B cell (primary cell): ENCODE measurements around the gene ABCA4. TPM values are rescaled to one million over a fixed set of nuclear protein-coding genes. Genes with fewer than 3 reads are reported as not detected.

Experiments
- ATAC-seq: fragments of 200-7000 bp; cut with Tn5 transposase; one replicate; pipeline ENCODE4 v1.10.0; 2021; ENCODE audit warnings: low read depth, mild to moderate bottlenecking, moderate number of reproducible peaks, moderate library complexity
- CTCF ChIA-PET: fragments of 350-600 bp; sonication (Branson Sonifier 250); formaldehyde crosslinking; loops from one replicate; lab custom pipeline; 2021; ENCODE audit warnings: antibody characterized with exemption, inconsistent platforms; lab: Charles Lee
- POLR2A ChIA-PET: fragments of 350-600 bp; sonication (Branson Sonifier 250); formaldehyde crosslinking; loops from one replicate; lab custom pipeline; 2021; ENCODE audit warnings: antibody characterized with exemption; lab: Charles Lee
- DNase-seq: peaks from one replicate; pipeline ENCODE4 v3.0.0; 2013
- H2AFZ ChIP-seq: 2 replicates; pipeline ENCODE4 v1.6.1; 2012; ENCODE audit warnings: mild to moderate bottlenecking, low read depth, low read length; ENCODE audit not compliant: insufficient read depth, poor library complexity, severe bottlenecking
- H3K27ac ChIP-seq, 2 donors: 1 replicate in 1 of 2; 2 replicates in 1 of 2; pipeline ENCODE4 v1.5.1; 2012 to 2013; ENCODE audit warnings: low read length in 2 of 2, mild to moderate bottlenecking in 2 of 2, moderate library complexity in 1 of 2
- H3K27me3 ChIP-seq, 4 experiments: fragments of 200-600 bp in 1 of 4; sonication (generic) in 1 of 4; replicated peaks in 1 of 4; 1 replicate in 2 of 4; 2 replicates in 2 of 4; pipeline versions ENCODE4 v1.6.1 to v1.7.0; 2013 to 2016; ENCODE audit warnings: low read length in 3 of 4, mild to moderate bottlenecking in 2 of 4, mixed read lengths in 1 of 4, moderate library complexity in 1 of 4; ENCODE audit not compliant: insufficient read depth in 4 of 4, control insufficient read depth in 3 of 4; ENCODE audit errors: control extremely low read depth in 1 of 4
- H3K36me3 ChIP-seq, 2 experiments: replicated peaks in 1 of 2; 1 replicate in 1 of 2; 2 replicates in 1 of 2; pipeline versions ENCODE4 v1.6.1 to v1.7.1; 2013; ENCODE audit warnings: low read length in 1 of 2; ENCODE audit not compliant: insufficient read depth in 2 of 2, control insufficient read depth in 1 of 2; ENCODE audit errors: control extremely low read depth in 1 of 2, extremely low read depth in 1 of 2
- H3K4me1 ChIP-seq, 2 donors: fragments of 200-600 bp in 1 of 2; sonication (generic) in 1 of 2; 1 replicate in 1 of 2; 2 replicates in 1 of 2; pipeline versions ENCODE4 v1.5.1 to v1.6.1; 2013 to 2017; ENCODE audit warnings: low read length in 2 of 2; ENCODE audit not compliant: control insufficient read depth in 2 of 2, insufficient read depth in 2 of 2
- H3K4me2 ChIP-seq: replicated peaks from 2 replicates; pipeline ENCODE3; 2012; ENCODE audit warnings: mild to moderate bottlenecking, low read depth, low read length; ENCODE audit not compliant: poor library complexity, severe bottlenecking
- H3K4me3 ChIP-seq, 5 experiments: fragments of 200-600 bp in 1 of 5; sonication (generic) in 1 of 5; 1 replicate in 3 of 5; 2 replicates in 2 of 5; pipeline versions ENCODE4 v1.5.1 to v1.7.0; 2011 to 2016; ENCODE audit warnings: low read length in 4 of 5, mild to moderate bottlenecking in 4 of 5, low read depth in 2 of 5, control low read depth in 1 of 5, moderate library complexity in 1 of 5; ENCODE audit not compliant: insufficient read depth in 1 of 5; ENCODE audit errors: control extremely low read depth in 1 of 5, extremely low read depth in 1 of 5
- H3K79me2 ChIP-seq: fragments of 200-600 bp; sonication (generic); one replicate; pipeline ENCODE4 v1.6.0; 2016; ENCODE audit warnings: low read length; ENCODE audit not compliant: control insufficient read depth, insufficient read depth
- H3K9ac ChIP-seq: fragments of 200-600 bp; sonication (generic); 2 replicates; pipeline ENCODE4 v1.6.1; 2017; ENCODE audit warnings: mild to moderate bottlenecking, low read length, moderate library complexity
- H3K9me3 ChIP-seq, 3 donors: one replicate each; pipeline versions ENCODE4 v1.6.1 to v1.7.1; 2013; ENCODE audit warnings: low read length in 2 of 3; ENCODE audit not compliant: control insufficient read depth in 2 of 3, insufficient read depth in 1 of 3; ENCODE audit errors: control extremely low read depth in 1 of 3
- H4K20me1 ChIP-seq: 2 replicates; pipeline ENCODE4 v1.6.0; 2012; ENCODE audit warnings: mild to moderate bottlenecking, low read length; ENCODE audit not compliant: insufficient read depth, control insufficient read depth, poor library complexity, severe bottlenecking
- H3K27ac Mint-ChIP-seq: one replicate; pipeline ENCODE4 v1.8.0; 2021; ENCODE audit warnings: mixed read lengths
- H3K27me3 Mint-ChIP-seq: one replicate; pipeline ENCODE4 v1.8.0; 2021; ENCODE audit warnings: mixed read lengths
- H3K4me1 Mint-ChIP-seq: one replicate; pipeline ENCODE4 v1.8.0; 2021; ENCODE audit warnings: mixed read lengths
- H3K4me3 Mint-ChIP-seq: one replicate; pipeline ENCODE4 v1.8.0; 2021; ENCODE audit warnings: mixed read lengths
- H3K9me3 Mint-ChIP-seq: one replicate; pipeline ENCODE4 v1.8.0; 2022; ENCODE audit warnings: mixed read lengths; ENCODE audit not compliant: insufficient read depth
- CTCF ChIP-seq: fragments of 200-600 bp; IDR thresholded peaks from one replicate; pipeline ENCODE4 v1.8.0; 2022; ENCODE audit warnings: antibody characterized with exemption, mild to moderate bottlenecking
- EZH2 ChIP-seq: IDR thresholded peaks from 2 replicates; pipeline ENCODE4 v1.6.1; 2012; ENCODE audit warnings: borderline replicate concordance, low read depth, mild to moderate bottlenecking, moderate library complexity, low read length; ENCODE audit not compliant: insufficient read depth, poor library complexity, severe bottlenecking
- WGBS: methylation state at CpG from one replicate; pipeline ENCODE4 v1.1.5; 2013; ENCODE audit warnings: missing lambda C conversion rate; ENCODE audit not compliant: insufficient coverage; 5-methylcytosine and 5-hydroxymethylcytosine counted together
- intact Hi-C: fragments of 100-400 bp; cut with micrococcal nuclease; formaldehyde crosslinking; loops from one replicate; pipeline ENCODE4 v1.10.0; 2022
- polyA plus RNA-seq: library from polyadenylated mRNA; depleted of rRNA; stranded (reverse); fragments of >200 nt; gene quantifications from 2 replicates; pipeline ENCODE4 v1.2.3, GENCODE V29; 2012
- total RNA-seq, 2 donors: library from RNA; stranded (reverse); fragments of 120-200 nt in 1 of 2; gene quantifications; 1 replicate in 1 of 2; 2 replicates in 1 of 2; pipeline versions ENCODE4 v1.2.3 to v1.2.4, GENCODE V29; 2013 to 2022

ABCA4 gene
- total and polyA plus RNA-seq, 2 donors (not counting 1 experiment from before 2014, with no cell fraction given) = not detected

DNA sequence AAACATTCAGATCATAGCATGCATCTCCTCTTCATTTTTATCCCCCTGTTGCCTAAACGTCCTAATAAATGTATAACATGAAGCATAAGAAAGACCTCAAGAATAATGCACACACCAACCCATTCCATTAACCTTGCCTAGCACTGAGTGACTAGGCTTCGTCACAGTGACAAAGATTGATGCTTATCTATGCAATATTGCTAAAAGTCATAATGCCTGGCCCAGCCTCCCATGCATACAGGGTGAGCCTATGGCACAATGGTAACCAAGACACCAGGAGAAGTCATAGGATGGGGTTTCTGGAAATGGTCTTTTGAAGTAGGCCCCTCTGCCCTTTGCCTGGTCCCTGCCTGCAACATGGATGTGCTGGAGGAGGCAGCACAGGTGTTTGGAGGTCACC lies 33.8 kb downstream of the ABCA4 start:
- Histone ChIP-seq H3K4me1 (no peaks in the 10 kb centered on the region), H4K20me1 (no peaks in the 10 kb centered on the region), H3K9ac (no peak overlapping the region), H3K9me3 (no peaks in the 10 kb centered on the region), H3K27ac (no peak overlapping the region), H3K4me2 (no peak overlapping the region), H3K36me3 (no peaks in the 10 kb centered on the region), H2AFZ (no peak overlapping the region), H3K27me3 (peaks cover 0 to 13% (median 4%) of the 10 kb centered on the region in 4 experiments), H3K79me2 (no peaks in the 10 kb centered on the region), H3K4me3 (no peak overlapping the region)
- no peak overlapping the region for H3K27ac Mint-ChIP-seq
- no peak overlapping the region for H3K4me3 Mint-ChIP-seq
- H3K27me3 Mint-ChIP-seq = peaks cover 29% of the 10 kb centered on the region
- WGBS = 100% methylated on average over 1 of the region's 2 CpGs
- peaks cover 2% of the 10 kb centered on the region for H3K4me1 Mint-ChIP-seq
- DNase-seq (no peak), ATAC-seq (no peak)
- intact Hi-C loops = no loop called here
- CTCF ChIA-PET = no interaction called here
- no peak for TF ChIP-seq CTCF
- TF ChIP-seq EZH2 = no peak
- H3K9me3 Mint-ChIP-seq = no peaks in the 10 kb centered on the region
- POLR2A ChIA-PET = no interaction called here

DNA sequence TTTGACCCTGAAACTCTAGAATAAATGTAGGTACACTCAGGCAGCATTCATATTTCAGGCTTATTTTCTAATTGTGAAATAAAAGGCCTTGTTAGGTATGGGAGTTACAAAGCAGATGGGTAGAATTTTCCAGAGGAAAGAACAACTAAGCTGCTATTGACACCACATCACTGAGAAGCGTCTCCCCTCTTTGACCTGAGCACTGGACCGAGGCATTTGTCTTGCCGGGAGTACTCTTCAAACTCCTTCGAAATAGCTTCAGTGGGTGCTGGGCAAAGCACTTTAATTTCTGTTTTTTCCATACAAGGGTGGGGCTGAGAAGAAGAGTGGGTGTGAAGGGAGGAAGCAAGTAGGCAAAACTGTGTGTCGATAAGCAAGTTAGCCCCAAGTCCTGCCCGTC lies 36.4 kb downstream of the ABCA4 start:
- TF ChIP-seq CTCF = no peak
- no peak for TF ChIP-seq EZH2
- no peak for DNase-seq
- Mint-ChIP-seq H3K4me1 (no peaks in the 10 kb centered on the region), H3K27ac (no peak overlapping the region), H3K4me3 (no peak overlapping the region), H3K27me3 (peaks cover 16% of the 10 kb centered on the region), H3K9me3 (no peaks in the 10 kb centered on the region)
- Histone ChIP-seq H3K9ac (no peak overlapping the region), H3K4me1 (no peaks in the 10 kb centered on the region), H3K27ac (no peak overlapping the region), H2AFZ (no peak overlapping the region), H3K4me3 (no peak overlapping the region), H3K9me3 (no peaks in the 10 kb centered on the region), H3K79me2 (no peaks in the 10 kb centered on the region), H3K27me3 (peaks cover 0 to 5% (median 2%) of the 10 kb centered on the region in 4 experiments), H3K36me3 (no peaks in the 10 kb centered on the region), H4K20me1 (no peaks in the 10 kb centered on the region), H3K4me2 (no peak overlapping the region)
- CTCF ChIA-PET = interaction anchor here (1.1 kb wide), 1 partner anchor 39 kb away, joined by 3 read pairs; no protein-coding TSS in a partner anchor
- intact Hi-C loops = no loop called here
- no peak for ATAC-seq
- WGBS = 10% methylated on average over 2 of the region's 6 CpGs
- POLR2A ChIA-PET = no interaction called here
